Skeletal muscle tissue (tissue), 4 donors: ENCODE measurements around the gene SEC14L2. TPM values are rescaled to one million over a fixed set of nuclear protein-coding genes. Genes with fewer than 3 reads are reported as not detected.

Experiments used
- H3K27ac ChIP-seq: one replicate; pipeline ENCODE4 v1.7.0; 2013; ENCODE audit warnings: mild to moderate bottlenecking, low read depth, low read length, inconsistent platforms
- H3K27me3 ChIP-seq, 3 donors: one replicate each; pipeline ENCODE4 v1.7.0; 2013; ENCODE audit warnings: low read length in 3 of 3; ENCODE audit not compliant: control insufficient read depth in 3 of 3, insufficient read depth in 3 of 3
- H3K36me3 ChIP-seq, 3 donors: one replicate each; pipeline ENCODE4 v1.7.0; 2013; ENCODE audit warnings: low read length in 3 of 3; ENCODE audit not compliant: control insufficient read depth in 3 of 3, insufficient read depth in 3 of 3
- H3K4me1 ChIP-seq, 3 donors: one replicate each; pipeline ENCODE4 v1.7.0; 2013; ENCODE audit warnings: low read length in 3 of 3, mild to moderate bottlenecking in 3 of 3; ENCODE audit not compliant: control insufficient read depth in 3 of 3, insufficient read depth in 3 of 3
- H3K4me3 ChIP-seq, 3 donors: one replicate each; pipeline ENCODE4 v1.7.0; 2013; ENCODE audit warnings: low read length in 3 of 3
- H3K9ac ChIP-seq, 3 donors: one replicate each; pipeline ENCODE4 v1.7.0; 2013; ENCODE audit warnings: low read length in 3 of 3, mild to moderate bottlenecking in 3 of 3, moderate library complexity in 2 of 3, low read depth in 1 of 3
- H3K9me3 ChIP-seq, 3 donors: one replicate each; pipeline ENCODE4 v1.7.0; 2013; ENCODE audit warnings: low read length in 3 of 3; ENCODE audit not compliant: control insufficient read depth in 3 of 3
- total RNA-seq: library from RNA; depleted of rRNA; stranded (reverse); fragments of >200 nt; gene quantifications from one replicate; pipeline ENCODE4 v1.2.3, GENCODE V29; 2014
- donor health status: Osteomylitis.

SEC14L2 gene
- total RNA-seq = 2.1 TPM

DNA sequence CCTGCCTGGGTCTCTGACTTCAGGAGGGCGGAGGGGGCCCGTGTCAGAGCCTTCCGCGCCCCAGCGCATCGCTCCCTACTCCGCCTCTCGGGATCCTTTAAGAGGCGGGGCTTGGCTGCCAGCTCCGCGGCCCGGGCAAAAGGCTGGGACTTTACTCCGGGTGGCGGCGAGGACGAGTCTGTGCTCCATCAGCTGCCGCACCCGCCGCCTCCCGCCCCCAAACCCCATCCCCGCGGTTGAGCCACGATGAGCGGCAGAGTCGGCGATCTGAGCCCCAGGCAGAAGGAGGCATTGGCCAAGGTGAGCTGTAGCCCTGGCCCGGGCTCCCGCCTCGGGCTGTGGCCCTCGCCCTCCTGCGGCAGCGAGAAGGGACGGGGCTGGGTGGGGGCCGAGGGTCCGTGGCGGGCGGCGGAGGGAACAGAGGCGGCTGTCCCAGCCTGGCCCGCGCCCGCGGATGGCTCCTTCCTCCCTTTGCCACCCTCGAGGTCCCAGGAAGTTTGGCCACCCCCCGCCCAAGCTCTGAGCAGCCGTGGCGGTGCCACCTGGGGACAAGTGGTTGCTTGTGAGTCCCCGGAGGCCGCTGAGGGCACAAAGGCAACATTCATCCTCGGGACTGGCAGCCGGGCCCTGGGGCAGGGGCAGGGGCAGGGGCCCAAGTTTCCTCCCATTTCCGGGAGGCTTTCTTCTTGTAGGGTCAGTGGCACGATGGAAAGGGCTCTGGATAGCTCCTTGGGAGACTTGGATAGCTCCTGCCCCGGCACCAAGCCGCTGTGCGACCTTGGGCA, at the start of gene SEC14L2:
Gene SEC14L2 (plus strand): TSS at position 148 of the 785 bp plus-strand sequence. CDS start 99 bp downstream, at position 247.
- peaks cover 12 to 22% (median 12%) of the 10 kb centered on the region in 3 donors for H3K4me1 ChIP-seq
- H3K9me3 ChIP-seq = no peaks in the 10 kb centered on the region
- H3K4me3 ChIP-seq = peak within 1 kb of the TSS; percentile 54 to 73 (median 61)
- peak within 1 kb of the TSS; percentile 23 to 57 (median 54) for H3K9ac ChIP-seq
- no peak within 1 kb of the TSS for H3K27ac ChIP-seq
- peaks cover 36 to 60% (median 60%) of the 10 kb centered on the region in 3 donors for H3K27me3 ChIP-seq
- no peaks in the 10 kb centered on the region for H3K36me3 ChIP-seq

GRCh38 chr22:30347255-30347892, 49.4 kb upstream of the SEC14L2 start:
- H3K9ac ChIP-seq = no peak overlapping the region
- H3K27me3 ChIP-seq = no peaks in the 10 kb centered on the region
- no peak overlapping the region for H3K4me3 ChIP-seq
- H3K9me3 ChIP-seq = no peaks in the 10 kb centered on the region
- no peak overlapping the region for H3K27ac ChIP-seq
- H3K36me3 ChIP-seq = peaks cover 59 to 82% (median 75%) of the 10 kb centered on the region in 3 donors
- peaks cover 0 to 9% (median 1%) of the 10 kb centered on the region in 3 donors for H3K4me1 ChIP-seq

GRCh38 chr22:30348404-30348803, 48.4 kb upstream of the SEC14L2 start:
- H3K27ac ChIP-seq = no peak overlapping the region
- no peak overlapping the region for H3K4me3 ChIP-seq
- H3K9me3 ChIP-seq = no peaks in the 10 kb centered on the region
- H3K36me3 ChIP-seq = peaks cover 54 to 78% (median 71%) of the 10 kb centered on the region in 3 donors
- no peak overlapping the region for H3K9ac ChIP-seq
- H3K4me1 ChIP-seq = peaks cover 0 to 9% (median 0%) of the 10 kb centered on the region in 3 donors
- no peaks in the 10 kb centered on the region for H3K27me3 ChIP-seq

GRCh38 chr22:30348809-30349208, 48.0 kb upstream of the SEC14L2 start:
- H3K9me3 ChIP-seq = no peaks in the 10 kb centered on the region
- no peak overlapping the region for H3K9ac ChIP-seq
- peaks cover 0 to 11% (median 0%) of the 10 kb centered on the region in 3 donors for H3K4me1 ChIP-seq
- H3K36me3 ChIP-seq = peaks cover 50 to 74% (median 67%) of the 10 kb centered on the region in 3 donors
- H3K27ac ChIP-seq = no peak overlapping the region
- H3K4me3 ChIP-seq = no peak overlapping the region
- no peaks in the 10 kb centered on the region for H3K27me3 ChIP-seq

DNA sequence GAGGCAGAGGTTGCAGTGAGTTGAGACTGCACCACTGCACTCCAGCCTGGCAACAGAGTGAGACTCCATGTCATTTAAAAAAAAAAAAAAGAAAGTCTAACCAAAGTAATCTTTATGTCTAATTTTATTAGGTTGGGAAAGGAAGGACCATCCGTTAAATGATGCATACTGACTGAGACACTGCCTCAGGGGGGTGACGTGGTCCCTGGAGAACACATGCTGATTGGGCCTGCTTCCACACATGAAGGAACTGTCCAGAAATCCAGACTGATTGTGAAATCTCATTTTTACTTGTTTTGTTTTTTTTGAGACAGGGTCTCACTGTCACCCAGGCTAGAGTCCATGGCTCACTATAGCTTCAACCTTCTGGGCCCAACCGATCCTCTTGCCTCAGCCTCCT, 45.6 kb upstream of the SEC14L2 start:
- Histone ChIP-seq H3K4me1 (peaks cover 23 to 33% (median 23%) of the 10 kb centered on the region in 3 donors), H3K27me3 (no peaks in the 10 kb centered on the region), H3K27ac (no peak overlapping the region), H3K36me3 (peaks cover 25 to 49% (median 43%) of the 10 kb centered on the region in 3 donors), H3K9ac (no peak overlapping the region), H3K4me3 (no peak overlapping the region), H3K9me3 (no peaks in the 10 kb centered on the region)

- no peaks in the 10 kb centered on the region for H3K9me3 ChIP-seq
- peak overlapping the region in 1 of 3 donors; percentile 3 for H3K4me3 ChIP-seq
- no peak overlapping the region for H3K27ac ChIP-seq
- peaks cover 0 to 4% (median 0%) of the 10 kb centered on the region in 3 donors for H3K27me3 ChIP-seq
- peaks cover 15 to 27% (median 25%) of the 10 kb centered on the region in 3 donors for H3K36me3 ChIP-seq
- H3K4me1 ChIP-seq = peaks cover 27 to 39% (median 28%) of the 10 kb centered on the region in 3 donors
- peak overlapping the region in 2 of 3 donors; percentile 18 to 45 for H3K9ac ChIP-seq
Measured at GRCh38 chr22:30354644-30355043, 42.2 kb upstream of the SEC14L2 start.

- H3K9me3 ChIP-seq = no peaks in the 10 kb centered on the region
- H3K27ac ChIP-seq = peak within 1 kb of the TSS; percentile 96
- peak within 1 kb of the TSS; percentile 85 to 95 (median 90) for H3K4me3 ChIP-seq
- peak within 1 kb of the TSS; percentile 89 to 99 (median 95) for H3K9ac ChIP-seq
- peaks cover 13 to 14% (median 13%) of the 10 kb centered on the region in 3 donors for H3K36me3 ChIP-seq
- peaks cover 27 to 35% (median 28%) of the 10 kb centered on the region in 3 donors for H3K4me1 ChIP-seq
- H3K27me3 ChIP-seq = peaks cover 0 to 4% (median 0%) of the 10 kb centered on the region in 3 donors
Measured at GRCh38 chr22:30356449-30357235, 40.2 kb upstream of the SEC14L2 start, which contains the start of the genes CCDC157 and SF3A1. CCDC157 (plus strand) TSS chr22:30357007; CDS start chr22:30366001, 8,994 bp downstream. SF3A1 (minus strand) TSS chr22:30356894; CDS start chr22:30356792, 102 bp downstream.

GRCh38 chr22:30357236-30357570, 39.6 kb upstream of the SEC14L2 start:
- H3K27me3 ChIP-seq = peaks cover 0 to 4% (median 0%) of the 10 kb centered on the region in 3 donors
- peaks cover 7 to 8% (median 8%) of the 10 kb centered on the region in 3 donors for H3K36me3 ChIP-seq
- H3K9ac ChIP-seq = peak overlapping the region; percentile 89 to 99 (median 95)
- peaks cover 27 to 35% (median 28%) of the 10 kb centered on the region in 3 donors for H3K4me1 ChIP-seq
- H3K9me3 ChIP-seq = no peaks in the 10 kb centered on the region
- peak overlapping the region; percentile 85 to 95 (median 90) for H3K4me3 ChIP-seq
- peak overlapping the region; percentile 96 for H3K27ac ChIP-seq

GRCh38 chr22:30357650-30358215, 39.1 kb upstream of the SEC14L2 start:
- no peak overlapping the region for H3K9ac ChIP-seq
- peaks cover 2 to 4% (median 3%) of the 10 kb centered on the region in 3 donors for H3K36me3 ChIP-seq
- peaks cover 27 to 35% (median 28%) of the 10 kb centered on the region in 3 donors for H3K4me1 ChIP-seq
- H3K27me3 ChIP-seq = peaks cover 0 to 4% (median 0%) of the 10 kb centered on the region in 3 donors
- H3K27ac ChIP-seq = no peak overlapping the region
- no peak overlapping the region for H3K4me3 ChIP-seq
- no peaks in the 10 kb centered on the region for H3K9me3 ChIP-seq
